Measurements from ENCODE around the gene GRB14. TPM values are rescaled to one million over a fixed set of nuclear protein-coding genes. Genes with fewer than 3 reads are reported as not detected.

Gene GRB14
- total RNA-seq, 1 experiment from 2014 or later = 6.0 TPM

DNA sequence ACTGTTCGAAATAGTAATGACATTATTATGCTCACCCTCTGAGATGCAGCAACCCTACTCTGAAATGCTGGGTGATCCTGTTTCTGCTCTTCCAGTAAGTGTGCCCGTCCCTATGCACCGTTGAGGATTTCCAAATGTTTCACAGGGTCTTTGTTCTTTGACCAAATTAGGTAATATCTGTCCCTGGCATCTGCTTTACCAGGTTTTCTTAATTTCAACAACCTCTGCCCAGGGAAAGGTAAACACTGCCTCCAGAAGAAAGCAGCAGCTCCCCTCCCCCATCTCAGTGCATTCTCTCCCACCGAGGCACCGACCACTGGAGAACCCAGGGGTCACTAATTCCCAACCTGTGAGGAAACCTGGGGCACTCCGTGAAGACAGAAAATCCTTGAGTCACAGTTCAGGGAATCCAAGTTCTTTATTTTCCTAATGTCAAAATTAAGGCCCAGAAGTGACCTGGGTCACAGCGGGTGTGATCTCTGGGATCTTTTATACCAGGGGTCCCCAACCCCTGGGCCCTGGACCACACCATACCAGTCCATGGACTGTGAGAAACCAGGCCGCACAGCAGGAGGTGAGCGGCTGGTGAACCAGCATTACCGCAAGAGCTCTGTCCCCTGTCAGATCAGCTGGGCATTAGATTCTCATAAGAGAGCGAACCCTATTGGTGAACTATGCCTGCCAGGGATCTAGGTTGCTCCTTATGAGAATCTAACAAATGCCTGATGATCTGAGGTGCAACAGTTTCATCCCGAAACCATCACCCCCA is 1.2 kb upstream of the GRB14 start:
- DNase-seq (ENCODE audit: low read depth) = no peak
- in situ Hi-C loops (cut with HindIII; ENCODE audit: low pct_unique_long_range_greater_than_20kb, low sequenced_read_pairs) = no loop called here

DNA sequence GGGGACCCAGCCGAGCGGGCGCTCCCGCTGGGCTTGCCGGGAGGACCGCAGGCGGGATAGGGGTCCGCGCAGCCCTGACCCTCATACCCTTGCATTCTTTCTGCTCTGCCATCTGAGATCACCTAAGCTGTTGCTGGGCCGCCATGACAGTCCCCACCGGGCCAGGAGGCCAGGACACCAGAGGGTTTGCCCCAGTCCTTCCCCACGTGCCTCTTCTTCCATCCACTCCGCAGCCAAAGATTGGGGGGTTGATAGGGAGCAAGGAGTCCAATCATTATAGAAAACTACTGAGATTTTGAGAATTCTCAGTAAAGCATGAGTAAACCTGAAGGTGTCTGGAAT is 453 bp upstream of the GRB14 start:
- DNase-seq (ENCODE audit: low read depth) = peak; percentile 37
- in situ Hi-C loops (cut with HindIII; ENCODE audit: low pct_unique_long_range_greater_than_20kb, low sequenced_read_pairs) = no loop called here

DNA sequence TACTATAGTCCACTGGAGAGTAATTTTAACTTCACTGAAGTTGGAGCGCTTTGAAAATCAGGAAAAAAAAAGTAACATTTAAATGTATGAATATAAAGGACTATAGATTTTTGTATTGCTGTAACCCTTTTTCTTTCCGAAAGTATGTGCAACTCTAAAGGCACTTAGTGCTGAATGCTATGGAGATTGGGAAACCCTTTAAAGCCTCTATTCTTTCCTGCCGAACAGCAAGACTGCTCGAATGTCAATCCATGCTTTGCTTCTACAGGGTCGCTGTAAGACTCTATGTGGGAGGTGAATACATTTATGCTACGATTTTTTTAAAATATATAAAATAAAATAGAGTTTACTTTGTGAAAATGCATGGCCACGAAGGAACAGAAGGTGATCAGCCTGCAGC is 825 bp downstream of the GRB14 start:
- in situ Hi-C loops (cut with HindIII; ENCODE audit: low pct_unique_long_range_greater_than_20kb, low sequenced_read_pairs) = no loop called here
- no peak for DNase-seq (ENCODE audit: low read depth)

DNA sequence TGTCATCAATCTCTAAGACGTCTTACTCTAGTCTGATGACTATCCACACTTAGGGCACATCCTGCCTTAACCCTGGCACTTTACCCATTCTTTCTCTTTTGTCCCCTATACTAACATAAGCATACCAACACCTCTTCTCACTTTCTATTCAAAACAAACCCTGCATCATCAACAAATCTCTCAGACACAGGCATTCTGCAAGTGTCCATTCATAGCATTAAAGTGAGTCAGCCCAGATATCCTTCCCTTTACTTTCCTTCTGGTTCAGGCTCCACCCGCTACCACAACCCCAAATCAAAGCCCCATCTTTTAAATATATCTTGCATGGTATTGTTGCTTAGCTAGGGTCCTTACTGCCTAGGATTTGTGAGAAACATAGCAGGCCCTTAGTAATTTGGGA is 3.8 kb downstream of the GRB14 start:
- peak; percentile 60 for DNase-seq (ENCODE audit: low read depth)
- in situ Hi-C loops (cut with HindIII; ENCODE audit: low pct_unique_long_range_greater_than_20kb, low sequenced_read_pairs) = no loop called here

DNA sequence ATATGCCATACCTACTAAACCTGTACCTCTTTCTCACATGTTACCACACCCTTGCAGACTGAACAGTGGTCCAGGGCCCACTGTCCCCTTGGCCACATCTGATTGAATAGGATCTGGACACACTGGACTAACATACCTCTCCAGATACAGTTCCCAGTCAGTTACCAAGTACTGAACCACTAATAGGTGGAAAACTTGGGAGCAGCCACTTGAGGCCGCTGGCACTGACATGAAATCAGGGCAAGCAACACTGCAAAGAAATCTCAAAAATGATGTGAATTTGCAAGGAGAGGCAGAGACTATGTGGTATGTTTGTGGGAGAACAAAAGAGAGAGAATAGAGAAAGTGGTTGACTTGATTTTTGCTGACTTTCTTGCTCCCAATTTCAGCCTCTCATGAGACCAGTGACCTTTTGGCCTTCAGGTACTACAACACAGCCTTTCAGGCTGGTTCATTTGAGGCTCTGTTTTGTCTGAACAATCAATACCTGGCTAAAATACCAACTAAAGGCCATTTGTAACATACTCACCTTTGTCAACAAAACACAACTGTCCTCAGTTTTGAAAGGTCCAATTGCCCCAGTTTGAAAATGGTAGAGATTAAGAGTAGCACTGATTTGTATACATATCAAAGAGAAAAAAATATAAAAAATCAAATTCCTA is 7.8 kb downstream of the GRB14 start:
- in situ Hi-C loops (cut with HindIII; ENCODE audit: low pct_unique_long_range_greater_than_20kb, low sequenced_read_pairs) = no loop called here
- no peak for DNase-seq (ENCODE audit: low read depth)

DNA sequence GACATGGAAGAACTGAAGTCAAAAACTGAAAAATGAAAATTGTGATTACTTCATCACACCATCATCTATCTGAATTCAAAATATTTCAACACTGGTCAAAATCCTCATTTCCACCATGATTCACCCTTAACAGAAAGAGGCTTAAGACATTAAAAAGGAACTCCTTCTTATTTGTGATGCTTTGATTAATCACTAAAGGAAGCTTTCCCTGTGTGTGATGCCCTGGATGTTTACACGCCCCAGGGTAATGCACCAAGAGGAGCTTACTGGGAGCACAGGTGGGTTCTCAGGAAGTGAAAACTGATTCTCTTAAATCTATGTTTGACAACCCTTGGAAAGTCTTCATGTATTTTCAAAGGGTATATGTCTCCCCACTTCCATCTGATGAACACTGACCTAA is 11.5 kb downstream of the GRB14 start:
- no peak for DNase-seq (ENCODE audit: low read depth)
- in situ Hi-C loops (cut with HindIII; ENCODE audit: low pct_unique_long_range_greater_than_20kb, low sequenced_read_pairs) = no loop called here

DNA sequence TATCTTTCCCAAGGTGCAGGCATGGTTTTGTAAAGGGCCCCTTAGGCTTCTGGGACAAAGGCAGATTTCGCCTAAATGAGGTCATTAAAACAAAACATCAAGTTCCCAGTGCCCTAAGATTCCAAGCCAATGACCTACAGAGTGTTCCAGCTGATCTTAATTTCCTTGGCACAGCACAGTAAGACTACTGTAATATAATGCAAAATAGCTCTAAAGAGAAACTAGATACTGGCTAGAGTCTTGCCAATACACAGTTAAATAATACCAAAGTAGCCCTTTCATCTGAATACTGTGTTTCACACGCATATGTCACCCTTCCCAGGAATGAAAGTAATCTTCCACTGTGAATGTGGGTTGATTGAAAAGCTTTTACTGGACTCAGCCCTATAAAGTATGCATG is 14.7 kb downstream of the GRB14 start:
- in situ Hi-C loops (cut with HindIII; ENCODE audit: low pct_unique_long_range_greater_than_20kb, low sequenced_read_pairs) = no loop called here
- DNase-seq (ENCODE audit: low read depth) = no peak

DNA sequence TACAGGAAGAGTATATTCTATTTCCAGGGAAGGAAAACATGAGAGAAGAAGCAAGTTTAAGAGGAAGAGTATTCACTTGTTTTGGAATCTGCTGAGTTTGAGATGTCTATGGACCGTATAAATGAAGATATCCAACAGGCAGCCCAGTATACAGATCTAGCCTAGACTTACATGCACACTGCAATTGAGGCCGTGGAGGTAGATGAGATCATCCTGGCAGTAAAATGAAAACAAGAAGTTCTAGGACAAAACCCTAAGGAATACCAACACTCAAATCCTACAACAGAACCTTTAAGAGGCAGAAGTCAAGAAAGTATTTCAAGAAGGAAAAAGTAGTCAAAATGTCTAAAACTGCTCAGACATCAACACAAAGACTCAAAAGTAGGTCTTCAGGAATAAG is 16.0 kb downstream of the GRB14 start:
- in situ Hi-C loops (cut with HindIII; ENCODE audit: low pct_unique_long_range_greater_than_20kb, low sequenced_read_pairs) = no loop called here

DNA sequence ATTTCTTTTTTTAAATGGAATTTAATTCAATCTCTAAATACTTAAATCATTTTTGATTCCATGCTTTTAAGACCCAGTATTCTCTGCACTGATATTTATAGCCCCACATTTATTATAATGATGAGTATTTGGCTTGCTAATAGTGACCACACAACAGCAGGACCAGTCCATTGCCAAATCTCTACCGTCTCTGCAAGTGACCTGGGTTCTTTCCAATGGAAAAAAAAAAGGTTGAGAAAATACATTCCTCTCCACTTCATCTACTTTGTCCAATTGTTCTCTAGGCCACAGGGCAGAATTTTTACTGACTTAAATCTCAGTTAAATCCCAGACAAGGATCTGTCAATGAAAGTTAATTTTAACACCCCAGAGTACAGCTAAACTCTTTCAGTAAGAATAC is 20.5 kb downstream of the GRB14 start:
- in situ Hi-C loops (cut with HindIII; ENCODE audit: low pct_unique_long_range_greater_than_20kb, low sequenced_read_pairs) = no loop called here
- no peak for DNase-seq (ENCODE audit: low read depth)

More for the DNA sequence above, 16.0 kb downstream of the GRB14 start:
- no peak for DNase-seq (ENCODE audit: low read depth)

DNA sequence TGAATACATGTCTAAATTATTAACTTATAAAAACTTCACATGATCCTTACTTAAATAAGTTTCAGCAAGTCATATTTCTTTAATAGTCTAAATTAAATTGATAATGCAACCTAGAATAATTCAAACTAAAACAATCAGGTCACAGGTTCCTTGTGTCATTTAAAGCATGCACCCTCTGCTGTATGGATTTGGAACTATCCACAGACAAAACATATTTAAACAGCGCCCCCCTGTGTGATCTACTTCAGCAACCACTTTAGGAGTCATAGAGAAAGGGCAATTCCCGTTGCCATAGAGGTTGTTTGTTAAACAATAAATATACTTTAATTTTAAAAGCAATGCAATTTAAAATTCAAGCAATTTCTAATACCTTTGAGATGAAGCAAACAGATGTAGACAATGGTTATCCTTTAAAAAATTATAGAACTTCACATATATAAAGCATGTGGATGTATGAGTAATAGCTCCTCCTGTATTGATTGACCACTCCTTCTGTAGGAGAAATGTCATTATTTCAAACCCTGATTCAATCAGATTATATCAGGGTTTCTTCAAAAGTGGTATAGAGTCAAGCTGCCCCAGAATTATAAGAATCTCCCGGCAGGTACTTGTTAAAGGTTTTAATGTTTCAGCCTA is 21.2 kb downstream of the GRB14 start:
- peak; percentile 75 for DNase-seq (ENCODE audit: low read depth)
- in situ Hi-C loops (cut with HindIII; ENCODE audit: low pct_unique_long_range_greater_than_20kb, low sequenced_read_pairs) = no loop called here

DNA sequence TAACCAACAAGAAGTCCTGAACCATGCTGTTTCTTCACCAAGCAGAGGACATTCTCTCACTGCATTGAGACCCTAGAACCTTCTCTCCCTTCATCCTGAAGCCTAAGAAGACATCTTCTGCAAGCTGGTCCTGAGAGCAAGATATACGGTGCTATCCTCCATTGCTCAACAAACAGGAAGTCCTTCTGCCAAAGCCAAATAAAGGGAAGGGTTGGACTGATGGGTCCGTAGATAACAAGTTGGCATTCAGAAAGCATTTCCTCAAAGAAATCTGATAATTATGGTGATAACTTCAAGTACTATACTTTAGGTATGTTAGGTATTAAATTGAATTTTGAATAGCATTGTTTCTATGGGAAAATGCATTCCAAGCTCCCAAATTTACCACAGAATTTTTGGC is 23.3 kb downstream of the GRB14 start:
- in situ Hi-C loops (cut with HindIII; ENCODE audit: low pct_unique_long_range_greater_than_20kb, low sequenced_read_pairs) = no loop called here
- no peak for DNase-seq (ENCODE audit: low read depth)

DNA sequence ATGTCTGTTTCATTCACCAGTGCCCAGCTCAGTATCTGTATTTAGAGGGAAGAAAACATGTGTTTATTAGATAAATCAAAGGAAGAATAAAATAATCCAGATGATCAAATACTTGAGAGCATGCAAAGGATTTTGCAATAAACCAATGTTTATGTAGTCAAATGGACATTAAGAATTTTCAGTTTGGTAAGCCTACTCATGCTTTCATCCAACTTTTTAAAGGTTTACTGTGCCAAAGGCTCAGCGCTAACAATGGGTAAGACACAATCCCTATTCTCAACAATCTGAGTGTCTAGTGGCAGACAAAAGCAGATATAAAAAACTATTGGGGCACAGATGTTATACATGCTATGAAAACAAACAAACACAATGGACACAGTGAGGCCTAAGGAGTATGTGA is 26.3 kb downstream of the GRB14 start:
- DNase-seq (ENCODE audit: low read depth) = no peak
- in situ Hi-C loops (cut with HindIII; ENCODE audit: low pct_unique_long_range_greater_than_20kb, low sequenced_read_pairs) = no loop called here

DNA sequence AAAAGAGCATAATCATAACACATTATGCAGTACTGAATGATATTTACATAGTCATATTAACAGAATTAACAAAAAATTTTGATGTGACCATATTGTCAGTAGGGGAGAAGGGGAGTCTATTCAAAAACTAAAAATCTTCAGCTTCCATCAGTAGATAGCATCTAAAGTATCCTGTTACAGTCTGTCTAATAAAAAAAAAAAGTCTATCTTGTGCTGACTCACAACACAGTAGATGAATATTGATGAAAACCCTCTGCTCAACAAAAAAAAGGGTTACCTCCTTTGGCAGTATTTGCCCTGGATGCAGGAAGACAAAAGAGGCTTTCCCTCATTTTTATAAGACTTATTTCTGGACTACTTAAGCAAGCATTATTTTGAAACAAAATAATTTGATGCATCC is 27.3 kb downstream of the GRB14 start:
- no peak for DNase-seq (ENCODE audit: low read depth)
- in situ Hi-C loops (cut with HindIII; ENCODE audit: low pct_unique_long_range_greater_than_20kb, low sequenced_read_pairs) = no loop called here

DNA sequence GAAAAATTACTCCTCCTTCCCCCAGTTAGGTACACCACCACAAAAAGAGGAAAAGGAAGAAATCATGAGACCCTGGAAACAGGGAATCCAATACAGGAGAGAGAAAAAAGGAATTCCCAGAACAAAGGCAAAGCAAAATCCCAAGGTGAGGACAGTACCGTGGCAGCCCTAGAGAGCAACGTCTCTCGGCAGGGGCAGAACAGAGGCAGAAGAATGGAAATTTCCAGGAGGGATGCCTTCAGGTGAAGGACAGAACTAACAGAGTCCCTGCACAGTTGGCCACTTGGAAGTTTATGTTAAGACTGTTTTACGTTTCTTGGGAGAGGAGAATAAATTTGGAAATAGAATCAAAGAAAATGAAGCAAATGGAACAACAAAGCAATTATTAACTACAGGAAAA is 27.7 kb downstream of the GRB14 start:
- no peak for DNase-seq (ENCODE audit: low read depth)
- in situ Hi-C loops (cut with HindIII; ENCODE audit: low pct_unique_long_range_greater_than_20kb, low sequenced_read_pairs) = no loop called here

DNA sequence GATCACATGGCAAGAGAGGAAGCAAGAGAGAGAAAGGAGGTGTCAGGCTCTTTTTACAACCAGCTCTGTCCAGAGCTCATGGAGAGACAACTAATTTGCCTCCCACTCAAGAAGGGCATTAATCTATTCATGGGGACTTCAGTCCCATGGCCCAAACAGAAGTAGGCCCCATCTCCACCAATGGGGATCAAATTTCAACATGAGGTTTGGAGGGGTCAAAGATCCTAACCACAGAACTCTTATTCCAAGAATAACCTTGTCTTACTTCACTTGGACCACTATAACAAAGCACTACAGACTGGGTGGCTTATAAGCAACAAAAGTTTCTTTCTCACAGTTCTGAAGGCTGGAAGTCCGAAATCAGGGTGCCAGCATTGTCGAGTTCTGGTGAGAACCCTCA is 31.8 kb downstream of the GRB14 start:
- in situ Hi-C loops (cut with HindIII; ENCODE audit: low pct_unique_long_range_greater_than_20kb, low sequenced_read_pairs) = no loop called here
- no peak for DNase-seq (ENCODE audit: low read depth)

DNA sequence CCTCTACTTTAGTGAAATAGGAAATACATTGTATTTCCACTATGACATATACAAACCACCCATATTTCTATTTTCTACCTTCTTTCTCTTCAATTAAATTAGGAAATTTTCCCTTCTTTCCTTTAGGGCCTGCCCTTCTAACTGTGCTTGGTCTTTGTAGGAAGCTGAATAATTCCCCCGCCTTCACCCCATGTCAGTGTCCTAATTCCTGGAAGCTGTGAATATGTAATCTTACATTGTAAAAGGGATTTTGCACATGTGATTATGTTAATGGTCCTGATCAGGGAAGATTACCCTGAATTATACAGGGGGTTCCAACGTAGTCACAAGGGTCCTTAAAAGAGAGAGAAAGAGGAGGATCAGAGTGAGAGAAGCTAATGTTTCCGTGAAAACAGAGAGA is 40.2 kb downstream of the GRB14 start:
- no peak for DNase-seq (ENCODE audit: low read depth)
- in situ Hi-C loops (cut with HindIII; ENCODE audit: low pct_unique_long_range_greater_than_20kb, low sequenced_read_pairs) = no loop called here

DNA sequence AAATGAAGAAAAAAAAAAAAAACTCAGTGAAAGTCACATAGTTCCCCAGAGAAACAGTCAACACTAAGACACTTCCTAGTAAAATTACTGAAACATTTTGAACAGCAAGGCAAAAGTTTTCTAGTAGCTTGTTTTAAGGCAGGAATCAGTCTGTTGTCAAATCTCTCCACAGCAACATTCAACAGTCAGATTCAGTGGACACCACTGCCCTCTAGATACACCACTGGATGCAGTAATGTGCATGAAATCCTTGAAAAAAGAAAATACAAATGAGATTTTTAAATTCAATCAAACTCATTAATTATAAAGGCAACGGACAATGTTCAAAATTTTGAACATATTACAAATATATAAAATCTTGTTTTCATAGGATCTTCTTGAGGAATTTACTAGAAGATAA is 46.4 kb downstream of the GRB14 start:
- in situ Hi-C loops (cut with HindIII; ENCODE audit: low pct_unique_long_range_greater_than_20kb, low sequenced_read_pairs) = no loop called here
- DNase-seq (ENCODE audit: low read depth) = no peak

DNA sequence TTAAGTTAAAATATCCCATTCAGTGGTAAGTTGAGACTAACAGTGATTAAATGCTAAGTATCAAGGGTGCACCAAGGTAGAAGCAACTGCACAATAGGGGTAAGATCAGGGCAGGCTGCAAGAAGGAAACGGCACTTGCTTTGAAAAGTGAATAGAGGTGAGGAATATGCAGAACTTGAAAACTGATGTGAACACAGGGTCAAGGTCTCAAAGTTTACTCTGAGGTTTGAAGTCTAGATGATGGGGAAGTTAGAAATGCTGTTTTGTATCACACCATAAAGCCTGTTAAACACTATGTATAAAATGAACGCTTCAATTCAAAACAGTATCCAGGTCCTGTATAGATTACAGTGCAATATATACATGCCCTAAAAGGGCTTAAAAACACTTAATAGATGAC is 50.8 kb downstream of the GRB14 start:
- DNase-seq (ENCODE audit: low read depth) = no peak
- in situ Hi-C loops (cut with HindIII; ENCODE audit: low pct_unique_long_range_greater_than_20kb, low sequenced_read_pairs) = no loop called here

DNA sequence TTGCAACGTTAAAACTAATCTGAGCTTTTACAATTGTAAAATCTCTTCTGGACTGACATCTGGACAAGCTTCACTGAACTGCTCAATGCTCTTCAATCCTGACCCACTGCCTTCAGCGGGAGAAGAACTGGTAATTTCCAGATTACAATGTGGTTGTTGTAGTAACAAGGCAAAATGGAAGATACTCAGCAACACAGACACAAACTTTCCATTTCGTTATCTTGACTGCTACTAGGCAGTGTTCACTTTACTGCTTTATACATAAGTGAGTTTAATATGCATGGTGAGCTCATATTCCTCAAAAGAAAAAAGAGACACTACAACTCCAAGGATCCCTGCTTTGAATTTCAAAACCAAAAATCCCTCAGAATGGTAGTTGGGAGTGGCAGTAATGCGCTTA is 51.9 kb downstream of the GRB14 start:
- DNase-seq (ENCODE audit: low read depth) = no peak
- in situ Hi-C loops (cut with HindIII; ENCODE audit: low pct_unique_long_range_greater_than_20kb, low sequenced_read_pairs) = no loop called here

DNA sequence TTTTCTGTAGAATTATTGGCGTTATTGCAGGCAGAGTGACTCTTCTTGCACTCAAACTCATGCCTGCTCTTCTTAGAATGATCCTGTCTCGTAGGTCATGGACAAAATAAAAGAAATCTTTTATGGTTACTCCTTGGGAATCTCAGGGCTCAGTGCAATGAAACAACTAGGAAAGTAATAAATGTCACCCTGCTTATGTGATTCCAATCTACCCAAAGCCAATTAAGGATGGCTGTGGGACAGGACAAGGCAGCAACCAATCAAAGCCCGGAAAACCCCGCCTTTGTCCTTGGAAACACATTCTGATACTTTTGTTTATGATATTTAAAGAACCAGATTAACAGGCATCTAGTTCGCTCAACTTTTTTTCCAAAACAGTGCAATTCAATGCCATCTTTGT is 53.0 kb downstream of the GRB14 start:
- in situ Hi-C loops (cut with HindIII; ENCODE audit: low pct_unique_long_range_greater_than_20kb, low sequenced_read_pairs) = no loop called here
- no peak for DNase-seq (ENCODE audit: low read depth)
